ENCODE measurements around the gene YIPF7. TPM values are rescaled to one million over a fixed set of nuclear protein-coding genes. Genes with fewer than 3 reads are reported as not detected.

Gene YIPF7
- total and polyA plus RNA-seq, 9 of the 15 experiments (the other 6 are each of a cell fraction or from before 2014, with no cell fraction given), result 0.14 TPM; not detected in 8

- TF ChIP-seq REST (IDR thresholded peaks at IDR 0.05; ENCODE audit: borderline replicate concordance) (peak; percentile 58), REST (CRISPR knock-in tag; IDR thresholded peaks at IDR 0.05; ENCODE audit: low read depth) (peak; percentile 2; the same call in 1 of the 2 replicates), ZNF609 (CRISPR knock-in tag; IDR thresholded peaks at IDR 0.05; ENCODE audit: borderline replicate concordance) (no peak), ATF2 (CRISPR knock-in tag; IDR thresholded peaks at IDR 0.05) (no peak), YBX1 (IDR thresholded peaks at IDR 0.05) (no peak), SMAD3 (CRISPR knock-in tag; conservative IDR thresholded peaks at IDR 0.05) (no peak), SMARCC2 (IDR thresholded peaks at IDR 0.05; ENCODE audit: low read depth) (no peak; the same call in 1 of the 2 replicates), HMBOX1 (IDR thresholded peaks at IDR 0.05) (no peak), SNRNP70 (optimal IDR thresholded peaks at IDR 0.05; ENCODE audit: low read depth, low read length) (no peak), ZNF174 (CRISPR knock-in tag; IDR thresholded peaks at IDR 0.05) (no peak)
These were observed 26.9 kb upstream of the YIPF7 start, which contains the start of gene GUF1 (continued) for GRCh38 chr4:44678094-44679041.
